Lower leg skin (tissue), 3 donors: Measurements from ENCODE around the gene RGL3.

Source experiments
- POLR2A ChIP-seq, 2 donors: fragments of 450-650 bp; IDR thresholded peaks; one replicate each; pipeline ENCODE4 v1.6.1; 2016 to 2017; ENCODE audit warnings: antibody characterized with exemption in 2 of 2, mild to moderate bottlenecking in 1 of 2, moderate library complexity in 1 of 2
- TF ChIP-seq, protein P1 (sequence below), 3 donors: fragments of 450-650 bp; IDR thresholded peaks; one replicate each; pipeline ENCODE4 v1.5.1; 2016; ENCODE audit warnings: antibody characterized with exemption in 3 of 3, mild to moderate bottlenecking in 3 of 3, moderate library complexity in 2 of 3

DNA sequence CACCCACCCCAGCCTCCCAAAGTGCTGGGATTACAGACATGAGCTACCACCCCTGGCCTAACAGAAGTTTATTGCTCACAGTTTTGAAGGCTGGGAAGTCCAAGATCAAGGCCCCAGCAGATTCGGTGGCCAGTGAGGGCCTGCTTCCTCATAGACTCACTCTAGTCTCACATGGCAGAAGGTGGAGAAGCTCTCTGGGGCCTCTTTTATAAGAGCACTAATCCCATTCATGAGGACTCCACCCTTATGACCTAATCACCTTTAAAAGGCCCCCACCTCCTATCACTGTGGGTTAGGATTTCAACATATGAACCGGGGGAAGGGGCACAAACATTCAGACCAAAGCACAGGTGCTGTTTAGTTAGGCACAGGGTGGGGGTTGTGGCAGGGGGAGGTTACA, 51.6 kb downstream of the RGL3 start:
- TF ChIP-seq, protein P1, sequence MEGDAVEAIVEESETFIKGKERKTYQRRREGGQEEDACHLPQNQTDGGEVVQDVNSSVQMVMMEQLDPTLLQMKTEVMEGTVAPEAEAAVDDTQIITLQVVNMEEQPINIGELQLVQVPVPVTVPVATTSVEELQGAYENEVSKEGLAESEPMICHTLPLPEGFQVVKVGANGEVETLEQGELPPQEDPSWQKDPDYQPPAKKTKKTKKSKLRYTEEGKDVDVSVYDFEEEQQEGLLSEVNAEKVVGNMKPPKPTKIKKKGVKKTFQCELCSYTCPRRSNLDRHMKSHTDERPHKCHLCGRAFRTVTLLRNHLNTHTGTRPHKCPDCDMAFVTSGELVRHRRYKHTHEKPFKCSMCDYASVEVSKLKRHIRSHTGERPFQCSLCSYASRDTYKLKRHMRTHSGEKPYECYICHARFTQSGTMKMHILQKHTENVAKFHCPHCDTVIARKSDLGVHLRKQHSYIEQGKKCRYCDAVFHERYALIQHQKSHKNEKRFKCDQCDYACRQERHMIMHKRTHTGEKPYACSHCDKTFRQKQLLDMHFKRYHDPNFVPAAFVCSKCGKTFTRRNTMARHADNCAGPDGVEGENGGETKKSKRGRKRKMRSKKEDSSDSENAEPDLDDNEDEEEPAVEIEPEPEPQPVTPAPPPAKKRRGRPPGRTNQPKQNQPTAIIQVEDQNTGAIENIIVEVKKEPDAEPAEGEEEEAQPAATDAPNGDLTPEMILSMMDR (IDR thresholded peaks at IDR 0.05), result no peak
- TF ChIP-seq POLR2A (IDR thresholded peaks at IDR 0.05), result no peak
